ENCODE data around the gene CCND2.

The CCND2 gene

GRCh38 chr12:4293299-4293965 is 19.9 kb downstream of the CCND2 start:
- no peak for DNase-seq

- DNase-seq, result no peak
Observed at GRCh38 chr12:4293966-4294505, 20.5 kb downstream of the CCND2 start.

GRCh38 chr12:4296751-4297150 is 23.2 kb downstream of the CCND2 start:
- DNase-seq, result no peak

DNA sequence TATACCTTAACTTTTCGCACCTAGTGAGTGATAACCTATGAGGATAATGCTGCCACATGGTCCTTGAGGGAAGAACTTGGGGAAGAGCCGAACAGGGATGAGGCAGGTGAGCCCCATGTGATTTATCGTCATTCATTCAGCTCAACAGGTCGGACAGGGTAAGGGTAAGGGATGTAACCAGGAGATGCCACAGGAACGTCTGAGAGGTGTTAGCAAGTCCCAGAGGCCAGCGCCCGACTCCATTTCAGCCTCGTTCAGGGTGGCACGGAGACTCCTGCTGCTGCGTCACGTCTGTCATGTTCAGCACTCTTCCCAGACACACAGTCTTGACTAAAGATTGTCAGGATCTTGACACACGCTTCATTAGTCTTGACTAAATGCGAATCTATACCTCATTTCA is 24.1 kb downstream of the CCND2 start:
- DNase-seq, result no peak

GRCh38 chr12:4300883-4301282 is 27.3 kb downstream of the CCND2 start:
- DNase-seq, result no peak

DNA sequence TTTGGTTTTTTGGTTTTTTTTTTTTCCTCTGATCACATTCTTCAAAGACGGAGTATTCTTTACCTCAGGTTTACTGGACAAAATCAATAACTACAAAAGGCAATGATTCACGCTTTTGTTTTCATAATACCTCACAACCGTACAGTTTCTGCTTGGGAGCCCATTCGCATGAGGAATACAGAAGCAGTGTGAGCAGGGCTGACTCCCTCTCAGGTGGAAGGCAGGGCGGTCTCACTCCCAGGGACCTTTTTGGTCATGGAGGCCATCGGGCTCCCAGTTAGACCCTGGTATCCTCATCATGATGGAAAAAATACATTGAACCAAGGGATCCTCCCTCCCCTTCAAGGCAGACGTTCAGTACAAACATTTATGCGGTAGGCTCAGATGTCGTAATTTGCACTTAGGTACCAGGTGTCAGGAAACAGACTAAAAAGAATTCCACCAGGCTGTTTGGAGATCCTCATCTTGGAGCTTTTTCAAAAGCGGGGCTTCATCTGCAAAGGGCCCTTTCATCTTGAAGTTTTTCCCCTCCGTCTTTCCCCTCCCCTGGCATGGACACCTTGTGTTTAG is 28.5 kb downstream of the CCND2 start:
- no peak for DNase-seq

DNA sequence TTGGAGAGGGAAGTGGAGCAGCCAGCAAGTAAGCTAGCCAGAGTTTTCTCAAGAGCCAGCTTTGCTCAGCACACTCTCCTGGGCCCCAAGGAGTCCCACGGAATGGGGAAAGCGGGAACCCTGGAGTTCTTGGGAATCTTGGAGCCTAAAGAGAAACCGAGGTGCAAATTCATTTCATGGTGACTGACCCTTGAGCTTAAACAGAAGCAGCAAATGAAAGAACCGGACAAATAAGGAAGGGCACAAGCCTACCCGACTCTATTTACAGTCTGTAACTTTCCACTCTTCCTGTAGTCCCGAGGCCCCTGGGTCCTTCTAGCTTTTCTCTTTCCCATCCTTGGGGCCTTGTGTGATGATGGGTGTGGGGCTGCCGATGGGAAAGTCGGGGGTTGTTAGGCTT is 29.3 kb downstream of the CCND2 start:
- no peak for DNase-seq

DNA sequence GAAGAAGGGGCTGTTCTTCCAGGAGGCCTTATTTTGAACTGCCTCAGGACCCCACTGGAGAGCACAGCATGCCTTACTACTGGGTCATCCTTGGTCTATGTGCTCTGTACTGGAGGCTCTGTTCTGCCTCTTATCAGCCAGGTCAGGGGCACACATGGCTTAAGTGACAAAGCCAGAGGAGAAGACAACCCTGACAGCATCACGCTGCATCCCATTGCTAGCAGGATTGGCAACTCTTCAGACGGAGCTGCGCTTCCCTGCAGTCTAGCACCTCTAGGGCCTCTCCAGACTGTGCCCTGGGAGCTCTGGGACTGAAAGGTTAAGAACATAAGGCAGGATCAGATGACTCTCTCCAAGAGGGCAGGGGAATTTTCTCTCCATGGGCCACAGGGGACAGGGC is 30.2 kb downstream of the CCND2 start:
- DNase-seq, result no peak

- DNase-seq, result no peak
Observed at GRCh38 chr12:4307593-4308333, 34.2 kb downstream of the CCND2 start.

DNA sequence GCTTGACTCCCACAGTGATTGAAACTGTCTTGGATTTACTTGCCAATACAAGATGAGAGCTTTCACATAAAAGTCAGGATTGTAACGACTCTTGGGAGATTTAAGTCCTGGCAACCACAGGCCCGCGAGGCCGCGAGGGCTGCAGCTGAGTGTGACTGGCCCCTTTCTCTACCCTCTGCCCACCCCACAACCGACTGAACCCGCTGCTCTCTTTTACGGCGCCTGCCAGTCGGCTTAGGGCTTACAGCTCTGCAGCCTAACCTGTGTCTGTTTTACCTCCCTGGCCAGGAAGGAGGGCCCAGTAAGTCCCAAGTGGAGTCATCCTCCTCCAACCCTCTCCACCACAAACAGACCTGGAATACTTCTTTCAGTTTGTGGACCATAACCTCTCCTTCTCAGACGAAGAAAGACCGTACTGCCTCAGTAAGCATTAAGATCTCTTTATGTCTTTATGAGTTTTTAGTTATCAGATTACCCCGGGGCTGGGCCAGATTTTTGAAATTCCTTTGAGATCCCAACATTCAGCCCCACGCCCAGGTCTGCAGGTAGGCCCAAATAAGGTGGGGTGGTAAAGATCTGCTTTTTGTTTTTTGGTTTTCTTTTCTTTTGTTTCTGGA is 34.9 kb downstream of the CCND2 start:
- DNase-seq, result no peak

- no peak for DNase-seq
Observed at GRCh38 chr12:4311776-4312175, 38.2 kb downstream of the CCND2 start.

DNA sequence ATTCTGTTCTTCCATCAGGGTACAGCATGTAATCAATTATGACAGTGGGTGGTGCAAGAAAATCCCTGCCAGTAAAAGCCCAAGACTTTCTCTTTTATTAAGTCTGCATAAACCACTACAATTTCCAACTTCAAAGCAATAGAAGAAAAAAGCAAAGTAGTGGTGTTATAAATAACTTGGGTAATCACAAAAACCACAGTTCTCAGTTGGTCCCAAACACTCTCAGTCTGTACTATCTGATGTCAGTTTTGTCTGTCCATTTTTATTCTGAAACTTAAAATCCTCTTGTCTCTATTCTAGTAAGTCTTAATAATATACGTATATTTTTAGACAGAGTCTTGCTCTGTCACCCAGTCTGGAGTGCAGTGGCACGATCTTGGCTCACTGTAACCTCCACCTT is 38.7 kb downstream of the CCND2 start:
- DNase-seq, result no peak

DNA sequence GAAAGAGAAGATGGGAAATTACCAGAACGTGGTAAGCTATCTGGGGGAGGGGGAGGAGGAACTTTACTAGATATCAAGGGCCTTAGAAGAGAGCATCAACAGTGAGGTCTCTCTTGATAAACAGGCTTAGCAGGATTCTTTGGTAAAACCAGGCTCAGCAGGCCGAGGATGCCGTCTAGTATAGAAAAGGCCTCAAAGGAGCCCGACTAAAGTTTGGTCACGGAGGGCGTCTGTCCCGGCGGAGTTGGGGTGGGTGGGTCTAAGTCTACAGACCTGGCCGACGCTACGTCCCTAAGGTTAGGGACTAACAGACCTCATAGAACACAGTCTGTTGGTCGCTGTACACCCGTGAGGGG is 46.9 kb downstream of the CCND2 start:
- DNase-seq, result no peak

DNA sequence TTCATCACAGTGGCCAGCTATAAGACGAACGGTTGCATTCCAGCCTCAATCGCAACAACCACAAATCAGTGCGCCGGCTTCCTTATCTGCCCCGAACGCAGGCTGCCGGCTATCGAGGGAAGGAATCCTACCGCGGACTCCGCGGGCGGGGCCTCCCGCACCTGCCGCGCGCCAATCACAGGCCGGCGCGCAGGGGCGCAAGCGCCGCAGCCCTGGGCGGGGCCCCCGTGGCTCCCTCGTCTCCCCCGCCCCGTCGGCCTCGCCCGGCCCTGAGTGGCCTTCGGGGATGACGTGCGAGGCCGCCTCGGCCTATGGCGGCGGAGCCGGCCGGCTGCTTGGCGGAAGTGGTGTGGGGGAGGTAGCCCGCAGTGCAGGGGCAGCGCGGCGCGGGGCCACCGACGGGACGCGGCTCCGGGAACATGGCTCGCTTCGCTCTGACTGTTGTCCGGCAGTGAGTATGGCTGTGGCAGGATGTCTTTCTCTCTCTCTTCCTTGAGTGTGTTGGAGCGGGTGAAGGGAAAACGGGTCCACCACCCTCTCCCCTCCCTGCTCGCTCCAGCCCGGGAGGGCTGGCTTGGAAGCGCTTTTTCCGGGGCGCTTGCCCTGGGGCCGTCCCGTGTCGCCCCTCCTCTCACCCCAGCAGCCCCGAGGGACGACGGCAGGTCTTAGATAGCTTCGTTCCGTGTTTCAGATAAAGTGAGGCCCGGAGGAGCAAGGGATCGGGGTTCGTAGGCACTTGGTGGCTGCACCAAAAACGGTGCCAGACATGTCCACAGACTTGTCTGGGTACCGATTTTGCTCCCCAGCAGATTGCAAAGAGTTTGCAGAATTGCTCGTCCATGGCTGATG is 47.5 kb downstream of the CCND2 start, which contains the start of gene TIGAR:
Gene TIGAR (plus strand): TSS at position 361 of the 849 bp plus-strand sequence. CDS start 59 bp downstream, at position 420.
- DNase-seq, result peak; percentile 80

DNA sequence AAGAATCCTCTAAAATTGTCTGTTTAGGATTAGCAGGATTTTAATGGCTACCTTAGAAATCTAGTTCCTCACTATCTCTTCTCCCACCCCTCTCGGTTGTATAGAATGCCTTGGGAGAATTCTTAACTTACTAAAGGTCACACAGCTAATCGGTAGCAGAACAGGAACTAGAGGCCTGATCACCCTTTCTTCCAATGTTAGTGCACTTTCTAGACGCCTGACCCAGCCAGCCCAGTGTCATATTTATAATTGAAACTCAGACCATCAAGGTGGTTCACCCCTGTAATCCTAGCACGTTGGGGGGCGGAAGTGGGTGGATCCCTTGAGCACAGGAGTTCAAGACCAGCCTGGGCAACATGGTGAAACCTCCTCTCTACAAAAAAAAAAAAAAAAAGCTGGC is 49.2 kb downstream of the CCND2 start:
- DNase-seq, result no peak

Measured in GOT3 (cell line).